ENCODE data around the gene ARHGAP5. TPM values are rescaled to one million over a fixed set of nuclear protein-coding genes. Genes with fewer than 3 reads are reported as not detected.

Gene ARHGAP5
- total and polyA plus RNA-seq, 9 of the 15 experiments (the other 6 are each of a cell fraction or from before 2014, with no cell fraction given): 3.1 to 21.8 (median 12.1) TPM

DNA sequence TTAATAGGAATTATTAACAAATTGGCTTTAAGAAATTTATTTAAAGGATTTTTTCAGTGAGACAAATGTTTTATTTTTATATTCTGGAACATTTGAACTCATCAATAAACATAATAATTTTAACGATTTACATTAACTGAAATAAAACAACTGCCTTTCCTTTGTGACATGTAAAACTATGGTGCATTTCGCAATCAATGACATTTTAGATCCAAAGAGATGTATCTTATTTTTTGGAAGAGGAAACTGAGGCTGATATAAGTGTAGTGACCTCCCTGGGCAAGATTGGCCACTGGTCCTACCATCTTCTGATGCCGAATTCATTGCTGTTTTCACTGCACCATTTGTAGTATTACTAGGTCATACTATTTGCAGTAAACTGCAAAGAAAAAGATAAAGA is 128.4 kb downstream of the ARHGAP5 start:
- H3K9me1 ChIP-seq (ENCODE audit: control insufficient read depth, insufficient read depth, low read length): no peaks in the 10 kb centered on the region
- no peak overlapping the region for H2AFZ ChIP-seq (ENCODE audit: low read depth, low read length)
- no peaks in the 10 kb centered on the region for H3K27me3 ChIP-seq (ENCODE audit: control insufficient read depth in 2 of 2, insufficient read depth in 2 of 2, low read length in 2 of 2)
- H3K36me3 ChIP-seq (ENCODE audit: control insufficient read depth, insufficient read depth, low read length): no peaks in the 10 kb centered on the region
- peaks cover 3 to 8% of the 10 kb centered on the region in 2 experiments; a peak in 3 of 5 replicates for H3K4me1 ChIP-seq (replicated peaks in 1 of 2; ENCODE audit: control insufficient read depth in 2 of 2, insufficient read depth in 2 of 2, low read length in 2 of 2)
- in situ Hi-C loops (cut with MboI): no loop called here
- no peak for TF ChIP-seq RBBP5 (IDR thresholded peaks at IDR 0.05; ENCODE audit: borderline replicate concordance, insufficient read depth, low read length, poor library complexity, severe bottlenecking)
- TF ChIP-seq CEBPG (CRISPR knock-in tag; IDR thresholded peaks at IDR 0.05): no peak
- TF ChIP-seq CEBPG (tag; conservative IDR thresholded peaks at IDR 0.05 in 1 of 2, IDR thresholded peaks at IDR 0.05 in 1 of 2): peak in 1 of 2 experiments; percentile 54; a peak in 1 of 4 replicates
- TF ChIP-seq CEBPB (tag; IDR thresholded peaks at IDR 0.05): peak; percentile 85
- TF ChIP-seq, protein P1, sequence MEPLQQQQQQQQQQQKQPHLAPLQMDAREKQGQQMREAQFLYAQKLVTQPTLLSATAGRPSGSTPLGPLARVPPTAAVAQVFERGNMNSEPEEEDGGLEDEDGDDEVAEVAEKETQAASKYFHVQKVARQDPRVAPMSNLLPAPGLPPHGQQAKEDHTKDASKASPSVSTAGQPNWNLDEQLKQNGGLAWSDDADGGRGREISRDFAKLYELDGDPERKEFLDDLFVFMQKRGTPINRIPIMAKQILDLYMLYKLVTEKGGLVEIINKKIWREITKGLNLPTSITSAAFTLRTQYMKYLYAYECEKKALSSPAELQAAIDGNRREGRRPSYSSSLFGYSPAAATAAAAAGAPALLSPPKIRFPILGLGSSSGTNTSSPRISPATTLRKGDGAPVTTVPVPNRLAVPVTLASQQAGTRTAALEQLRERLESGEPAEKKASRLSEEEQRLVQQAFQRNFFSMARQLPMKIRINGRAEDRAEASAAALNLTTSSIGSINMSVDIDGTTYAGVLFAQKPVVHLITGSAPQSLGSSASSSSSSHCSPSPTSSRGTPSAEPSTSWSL (CRISPR knock-in tag; IDR thresholded peaks at IDR 0.05; ENCODE audit: borderline replicate concordance): no peak
- TF ChIP-seq, protein P2, sequence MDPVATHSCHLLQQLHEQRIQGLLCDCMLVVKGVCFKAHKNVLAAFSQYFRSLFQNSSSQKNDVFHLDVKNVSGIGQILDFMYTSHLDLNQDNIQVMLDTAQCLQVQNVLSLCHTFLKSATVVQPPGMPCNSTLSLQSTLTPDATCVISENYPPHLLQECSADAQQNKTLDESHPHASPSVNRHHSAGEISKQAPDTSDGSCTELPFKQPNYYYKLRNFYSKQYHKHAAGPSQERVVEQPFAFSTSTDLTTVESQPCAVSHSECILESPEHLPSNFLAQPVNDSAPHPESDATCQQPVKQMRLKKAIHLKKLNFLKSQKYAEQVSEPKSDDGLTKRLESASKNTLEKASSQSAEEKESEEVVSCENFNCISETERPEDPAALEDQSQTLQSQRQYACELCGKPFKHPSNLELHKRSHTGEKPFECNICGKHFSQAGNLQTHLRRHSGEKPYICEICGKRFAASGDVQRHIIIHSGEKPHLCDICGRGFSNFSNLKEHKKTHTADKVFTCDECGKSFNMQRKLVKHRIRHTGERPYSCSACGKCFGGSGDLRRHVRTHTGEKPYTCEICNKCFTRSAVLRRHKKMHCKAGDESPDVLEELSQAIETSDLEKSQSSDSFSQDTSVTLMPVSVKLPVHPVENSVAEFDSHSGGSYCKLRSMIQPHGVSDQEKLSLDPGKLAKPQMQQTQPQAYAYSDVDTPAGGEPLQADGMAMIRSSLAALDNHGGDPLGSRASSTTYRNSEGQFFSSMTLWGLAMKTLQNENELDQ (CRISPR knock-in tag; IDR thresholded peaks at IDR 0.05; ENCODE audit: borderline replicate concordance): no peak
- TF ChIP-seq, protein P3, sequence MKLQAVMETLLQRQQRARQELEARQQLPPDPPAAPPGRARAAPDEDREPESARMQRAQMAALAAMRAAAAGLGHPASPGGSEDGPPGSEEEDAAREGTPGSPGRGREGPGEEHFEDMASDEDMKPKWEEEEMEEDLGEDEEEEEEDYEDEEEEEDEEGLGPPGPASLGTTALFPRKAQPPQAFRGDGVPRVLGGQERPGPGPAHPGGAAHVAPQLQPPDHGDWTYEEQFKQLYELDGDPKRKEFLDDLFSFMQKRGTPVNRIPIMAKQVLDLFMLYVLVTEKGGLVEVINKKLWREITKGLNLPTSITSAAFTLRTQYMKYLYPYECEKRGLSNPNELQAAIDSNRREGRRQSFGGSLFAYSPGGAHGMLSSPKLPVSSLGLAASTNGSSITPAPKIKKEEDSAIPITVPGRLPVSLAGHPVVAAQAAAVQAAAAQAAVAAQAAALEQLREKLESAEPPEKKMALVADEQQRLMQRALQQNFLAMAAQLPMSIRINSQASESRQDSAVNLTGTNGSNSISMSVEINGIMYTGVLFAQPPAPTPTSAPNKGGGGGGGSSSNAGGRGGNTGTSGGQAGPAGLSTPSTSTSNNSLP (IDR thresholded peaks at IDR 0.05; ENCODE audit: borderline replicate concordance, low read depth, low read length): no peak
- TF ChIP-seq, protein P4, sequence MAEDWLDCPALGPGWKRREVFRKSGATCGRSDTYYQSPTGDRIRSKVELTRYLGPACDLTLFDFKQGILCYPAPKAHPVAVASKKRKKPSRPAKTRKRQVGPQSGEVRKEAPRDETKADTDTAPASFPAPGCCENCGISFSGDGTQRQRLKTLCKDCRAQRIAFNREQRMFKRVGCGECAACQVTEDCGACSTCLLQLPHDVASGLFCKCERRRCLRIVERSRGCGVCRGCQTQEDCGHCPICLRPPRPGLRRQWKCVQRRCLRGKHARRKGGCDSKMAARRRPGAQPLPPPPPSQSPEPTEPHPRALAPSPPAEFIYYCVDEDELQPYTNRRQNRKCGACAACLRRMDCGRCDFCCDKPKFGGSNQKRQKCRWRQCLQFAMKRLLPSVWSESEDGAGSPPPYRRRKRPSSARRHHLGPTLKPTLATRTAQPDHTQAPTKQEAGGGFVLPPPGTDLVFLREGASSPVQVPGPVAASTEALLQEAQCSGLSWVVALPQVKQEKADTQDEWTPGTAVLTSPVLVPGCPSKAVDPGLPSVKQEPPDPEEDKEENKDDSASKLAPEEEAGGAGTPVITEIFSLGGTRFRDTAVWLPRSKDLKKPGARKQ (CRISPR knock-in tag; IDR thresholded peaks at IDR 0.05): no peak
- TF ChIP-seq KLF10 (CRISPR knock-in tag; IDR thresholded peaks at IDR 0.05): no peak
- H3K27ac ChIP-seq (ENCODE audit: extremely low read depth, low read depth, low read length): no peak overlapping the region
- no peak for ATAC-seq
- no peak for DNase-seq (ENCODE audit: extremely low read depth in 1 of 4, low spot score in 3 of 4)
- no peaks in the 10 kb centered on the region for H3K79me2 ChIP-seq (ENCODE audit: control insufficient read depth, insufficient read depth, low read length)
- FAIRE-seq: no peak
- ChIA-PET CTCF (ENCODE audit: low intra/inter-chr PET ratio) (no interaction called here), POLR2A (no interaction called here)
- H4K20me1 ChIP-seq (replicated peaks; ENCODE audit: control insufficient read depth, insufficient read depth, low read length): no peaks in the 10 kb centered on the region
- intact Hi-C loops (cut with micrococcal nuclease): no loop called here
- no peak overlapping the region for H3K9ac ChIP-seq (ENCODE audit: insufficient read depth in 1 of 2, low read depth in 2 of 2, low read length in 2 of 2)
- WGBS (ENCODE audit: insufficient coverage, low coverage, missing lambda C conversion rate): 29% methylated on average over 2 of the region's 3 CpGs
- BruUV-seq (replicated peaks): no TSS peak
- no peak overlapping the region for H3K4me2 ChIP-seq (ENCODE audit: insufficient read depth, low read length)
- H3K9me3 ChIP-seq (replicated peaks; ENCODE audit: control insufficient read depth, insufficient read depth, low read depth, low read length): no peaks in the 10 kb centered on the region
- no peak overlapping the region for H3K4me3 ChIP-seq

Measured in K562 (cell line).